HG02623 (cell line): Measurements from ENCODE around the gene FUCA2.
"Not testable (repeated sequence)": the region's sequence is repeated elsewhere in the genome, so short reads cannot be mapped to it uniquely, and the experiment has no call there.

Source experiments
- ATAC-seq: cut with Tn5 transposase; IDR thresholded peaks from one replicate; pipeline ENCODE4 v1.9.1; 2021; ENCODE audit warnings: moderate library complexity; ENCODE audit not compliant: unreplicated experiment

Gene FUCA2

GRCh38 chr6:143501851-143502250 is 9.7 kb downstream of the FUCA2 start:
- no peak for ATAC-seq

GRCh38 chr6:143498428-143498827 is 13.1 kb downstream of the FUCA2 start:
- ATAC-seq: no peak

DNA sequence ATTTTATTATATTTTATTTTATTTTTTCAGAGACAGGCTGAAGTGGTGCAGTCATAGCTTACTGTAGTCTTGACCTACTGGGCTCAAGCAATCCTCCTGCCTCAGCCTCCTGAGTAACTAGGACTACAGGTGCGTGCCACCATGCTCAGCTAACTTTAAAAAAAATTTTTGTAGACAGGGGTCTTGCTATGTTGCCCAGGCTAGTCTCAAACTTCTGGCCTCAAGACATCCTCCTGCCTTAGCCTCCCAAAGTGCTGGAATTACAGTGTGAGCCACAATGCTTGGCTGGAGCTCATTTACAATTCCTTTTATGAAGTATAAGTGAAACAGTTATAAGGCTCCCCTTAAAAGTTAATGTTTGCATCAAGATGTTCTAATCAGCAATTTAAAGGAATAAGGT is 14.5 kb downstream of the FUCA2 start:
- no peak for ATAC-seq

- ATAC-seq: no peak
These were observed 20.7 kb downstream of the FUCA2 start for GRCh38 chr6:143490775-143491174.

GRCh38 chr6:143490244-143490643 is 21.3 kb downstream of the FUCA2 start:
- ATAC-seq: no peak

DNA sequence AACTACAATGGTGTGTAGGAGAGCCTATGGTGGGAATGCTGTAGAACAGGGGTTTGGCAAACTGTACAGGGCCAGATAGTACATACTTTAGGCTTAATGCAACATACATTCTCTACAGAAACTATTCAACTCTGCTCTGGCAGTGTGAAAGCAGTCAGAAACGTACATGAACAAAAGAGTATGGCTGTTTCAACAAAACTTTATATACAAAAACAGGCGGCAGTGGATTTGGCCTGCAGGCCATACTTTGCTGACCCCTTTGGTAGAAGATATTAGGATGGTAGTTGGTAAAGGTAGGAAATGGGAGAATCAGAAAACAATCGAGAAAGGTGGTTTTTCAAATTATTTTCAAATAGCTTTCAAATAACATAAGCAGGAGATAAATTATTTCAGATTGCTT is 24.8 kb downstream of the FUCA2 start:
- ATAC-seq: no peak

DNA sequence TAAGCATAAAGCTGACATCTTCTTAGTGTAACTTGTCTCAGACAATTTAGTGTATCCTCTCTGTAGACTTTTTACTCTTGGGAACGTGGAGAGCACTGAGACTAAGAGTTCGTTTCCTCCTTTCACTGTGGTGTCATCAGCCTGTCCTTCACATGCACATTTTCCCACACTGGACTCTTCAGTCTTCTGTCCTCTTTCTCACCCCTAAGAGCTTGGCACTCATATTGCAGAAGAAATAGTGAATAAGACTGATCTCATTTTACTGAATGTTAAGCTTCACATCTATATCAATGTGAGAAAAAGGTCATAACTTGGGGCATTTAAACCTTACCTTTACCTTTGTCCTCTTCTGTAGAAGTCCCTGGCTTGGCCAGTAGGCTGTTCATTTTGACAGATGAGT is 25.6 kb downstream of the FUCA2 start:
- no peak for ATAC-seq

- no peak for ATAC-seq
These were observed 28.9 kb downstream of the FUCA2 start for GRCh38 chr6:143482593-143482992.

DNA sequence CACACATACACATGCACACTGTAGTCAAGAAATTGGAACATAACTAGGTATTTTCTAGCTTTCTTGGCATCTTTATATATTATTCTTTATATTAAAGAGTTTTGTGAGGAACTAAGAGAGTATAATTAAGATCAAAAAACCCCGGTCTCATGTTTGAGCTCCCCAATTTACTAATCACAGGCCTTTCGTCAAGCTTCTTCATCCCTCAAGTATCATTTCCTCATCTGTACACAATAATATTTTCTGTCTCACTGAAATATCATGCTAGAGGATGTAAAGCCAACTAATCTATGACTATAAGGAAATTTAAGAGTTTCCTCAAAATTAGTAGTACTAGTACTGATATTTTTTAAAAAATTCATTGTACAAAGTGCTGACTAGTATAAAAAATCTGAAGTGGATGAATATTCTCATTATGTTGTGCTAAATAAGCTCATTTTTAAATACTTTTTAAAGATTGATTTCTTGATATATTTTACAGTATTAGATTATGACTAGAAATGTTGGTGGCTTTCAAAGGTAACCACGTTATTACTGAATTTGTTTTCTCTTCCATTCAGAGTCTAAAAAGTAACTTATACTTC is 32.9 kb downstream of the FUCA2 start:
- ATAC-seq: peak; percentile 65

DNA sequence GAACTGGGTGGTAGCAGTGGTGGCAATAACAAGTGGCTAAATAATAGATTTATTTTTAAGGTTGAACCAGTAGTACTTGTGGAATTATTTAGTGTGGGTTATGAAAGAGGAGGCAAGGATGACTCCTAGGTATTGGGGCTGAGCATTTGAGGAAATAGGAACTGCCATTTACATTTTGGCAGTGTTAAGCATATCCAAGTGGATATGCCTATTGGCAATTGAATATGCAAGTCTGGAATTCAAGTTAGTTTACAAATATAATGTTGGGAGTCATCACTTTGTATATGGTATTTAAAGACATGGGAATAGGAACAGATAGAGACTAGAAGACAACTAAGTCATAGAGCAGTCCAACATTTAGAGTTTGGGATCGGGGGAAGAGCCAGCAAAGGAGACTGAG is 35.0 kb downstream of the FUCA2 start:
- ATAC-seq: no peak

- no peak for ATAC-seq
These were observed 39.7 kb downstream of the FUCA2 start for GRCh38 chr6:143471822-143472221.

GRCh38 chr6:143468823-143469222 is 42.7 kb downstream of the FUCA2 start:
- not testable (repeated sequence) for ATAC-seq

GRCh38 chr6:143468026-143468425 is 43.5 kb downstream of the FUCA2 start:
- ATAC-seq: no peak

GRCh38 chr6:143465546-143465945 is 46.0 kb downstream of the FUCA2 start:
- ATAC-seq: no peak

DNA sequence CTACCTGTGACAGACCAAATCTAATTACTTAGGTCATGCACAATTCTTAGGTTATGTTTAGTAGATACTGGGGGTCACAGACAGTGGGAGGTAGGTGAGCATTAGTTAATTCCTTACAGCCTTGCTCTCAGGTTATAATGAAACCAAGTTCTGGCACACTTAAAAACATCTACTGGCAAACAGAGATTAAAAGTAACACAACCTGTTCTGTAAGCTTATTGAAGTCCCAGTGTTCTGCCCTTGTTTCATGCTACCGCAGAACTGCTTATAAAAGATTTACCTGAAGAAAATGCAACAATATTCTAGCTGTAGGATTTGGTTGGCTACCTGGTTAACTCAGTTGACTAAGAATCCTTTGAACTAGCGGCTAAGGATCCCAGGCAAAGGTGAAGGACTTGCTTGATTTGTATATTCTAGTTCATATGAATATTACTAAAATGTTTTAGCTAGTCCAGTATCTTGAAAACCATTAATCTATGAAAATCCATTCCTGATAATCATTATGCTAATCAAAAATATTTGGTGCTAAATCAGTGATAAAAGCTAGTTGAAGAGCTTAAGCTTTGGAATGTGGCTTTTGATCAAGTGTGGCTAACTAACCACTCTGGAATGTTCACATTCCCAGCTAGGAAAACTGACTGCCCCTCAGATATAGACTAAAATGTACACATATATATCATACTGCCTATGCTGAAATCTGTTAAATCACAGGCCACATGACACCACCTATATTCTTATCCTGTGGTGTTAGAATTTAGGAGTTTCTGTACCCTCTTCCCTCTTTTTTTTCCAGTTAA is 53.8 kb downstream of the FUCA2 start:
- ATAC-seq: no peak

DNA sequence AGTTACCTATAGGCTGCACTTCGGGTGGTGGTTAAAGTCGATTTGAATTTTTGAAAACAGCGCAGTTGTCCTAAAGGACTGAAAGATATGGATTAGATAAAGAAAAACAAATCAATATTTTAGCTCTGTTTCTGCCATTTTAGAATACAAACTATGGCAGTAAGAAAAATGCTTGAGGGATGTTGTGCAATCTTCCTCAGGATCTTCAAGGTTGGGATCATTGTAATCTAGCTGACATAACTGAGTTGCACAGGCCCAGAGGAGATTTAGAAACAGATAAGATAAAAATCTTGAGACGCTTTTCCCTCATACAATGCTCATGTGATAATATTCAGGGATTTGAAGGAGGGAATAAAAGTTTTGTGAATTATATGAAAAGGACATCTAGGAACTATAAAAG is 60.0 kb downstream of the FUCA2 start:
- no peak for ATAC-seq

GRCh38 chr6:143450453-143451371 is 60.8 kb downstream of the FUCA2 start, which contains the start of the genes ADAT2 and PEX3:
TSS of gene ADAT2 (minus strand) at chr6:143450695. CDS start at chr6:143450658, 37 bp downstream.
TSS of gene PEX3 (plus strand) at chr6:143450805. CDS start at chr6:143451043, 238 bp downstream.
- ATAC-seq: peak; percentile 96

- ATAC-seq: peak; percentile 9
These were observed 61.6 kb downstream of the FUCA2 start for GRCh38 chr6:143449714-143450452.

DNA sequence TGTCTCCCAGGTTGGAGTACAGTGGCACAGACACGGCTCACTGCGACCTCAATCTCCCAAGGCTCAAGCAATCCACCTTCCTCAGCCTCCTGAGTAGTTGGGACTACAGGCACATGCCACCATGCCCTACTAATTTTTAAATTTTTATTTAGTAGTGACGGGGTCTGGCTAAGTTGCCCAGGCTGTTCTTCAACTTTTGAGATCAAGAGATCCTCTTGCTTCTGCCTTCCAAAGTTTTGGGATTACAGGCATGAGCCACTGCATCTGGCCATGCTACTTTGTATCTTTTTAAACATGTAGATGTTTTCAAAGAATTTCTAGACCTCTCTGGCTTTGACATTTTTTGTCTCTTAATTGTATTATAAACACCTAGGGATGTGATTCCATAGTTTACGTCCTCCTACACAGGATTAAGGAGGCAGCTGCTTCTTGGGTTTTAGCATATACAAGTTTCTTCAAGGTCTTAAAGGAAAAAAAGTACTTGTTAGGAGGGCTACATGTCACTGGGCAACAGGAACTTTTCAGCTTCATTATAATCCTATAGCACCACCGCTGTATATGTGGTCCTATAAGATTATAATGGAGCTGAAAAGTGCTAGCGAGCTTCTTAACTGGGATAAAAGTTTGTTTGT is 62.3 kb downstream of the FUCA2 start:
- ATAC-seq: no peak

DNA sequence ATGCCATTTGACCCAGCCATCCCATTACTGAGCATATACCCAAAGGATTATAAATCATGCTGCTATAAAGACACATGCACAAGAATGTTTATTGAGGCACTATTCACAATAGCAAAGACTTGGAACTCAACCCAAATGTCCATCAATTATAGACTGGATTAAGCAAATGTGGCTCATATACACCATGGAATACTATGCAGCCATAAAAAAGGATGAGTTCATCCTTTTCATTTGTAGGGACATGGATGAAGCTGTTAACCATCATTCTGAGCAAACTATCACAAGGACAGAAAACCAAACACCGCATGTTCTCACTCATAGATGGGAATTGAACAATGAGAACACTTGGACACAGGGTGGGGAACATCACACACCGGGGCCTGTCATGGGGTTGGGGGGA is 63.7 kb downstream of the FUCA2 start:
- not testable (repeated sequence) for ATAC-seq
